ENCODE results near the gene METTL24.

DNA sequence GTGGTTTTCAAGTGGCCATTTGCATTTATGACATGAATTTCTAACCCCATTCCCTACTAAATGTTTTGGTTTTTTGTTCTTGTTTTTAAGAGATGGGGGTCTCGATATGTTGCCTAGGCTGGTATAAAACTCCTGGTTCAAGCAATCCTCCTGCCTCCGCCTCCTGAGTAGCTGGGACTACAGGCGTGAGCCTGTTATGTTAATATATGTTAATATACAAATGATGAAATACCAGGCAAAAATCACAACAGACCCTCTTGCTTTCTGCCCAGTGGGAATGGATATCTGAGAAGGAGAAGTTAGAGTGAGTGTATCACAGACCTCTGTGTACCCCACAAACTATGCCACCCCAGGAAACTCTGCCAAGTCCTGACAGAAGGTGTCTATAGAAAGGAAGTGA is 111.8 kb downstream of the METTL24 start:
- TF ChIP-seq, protein P1, sequence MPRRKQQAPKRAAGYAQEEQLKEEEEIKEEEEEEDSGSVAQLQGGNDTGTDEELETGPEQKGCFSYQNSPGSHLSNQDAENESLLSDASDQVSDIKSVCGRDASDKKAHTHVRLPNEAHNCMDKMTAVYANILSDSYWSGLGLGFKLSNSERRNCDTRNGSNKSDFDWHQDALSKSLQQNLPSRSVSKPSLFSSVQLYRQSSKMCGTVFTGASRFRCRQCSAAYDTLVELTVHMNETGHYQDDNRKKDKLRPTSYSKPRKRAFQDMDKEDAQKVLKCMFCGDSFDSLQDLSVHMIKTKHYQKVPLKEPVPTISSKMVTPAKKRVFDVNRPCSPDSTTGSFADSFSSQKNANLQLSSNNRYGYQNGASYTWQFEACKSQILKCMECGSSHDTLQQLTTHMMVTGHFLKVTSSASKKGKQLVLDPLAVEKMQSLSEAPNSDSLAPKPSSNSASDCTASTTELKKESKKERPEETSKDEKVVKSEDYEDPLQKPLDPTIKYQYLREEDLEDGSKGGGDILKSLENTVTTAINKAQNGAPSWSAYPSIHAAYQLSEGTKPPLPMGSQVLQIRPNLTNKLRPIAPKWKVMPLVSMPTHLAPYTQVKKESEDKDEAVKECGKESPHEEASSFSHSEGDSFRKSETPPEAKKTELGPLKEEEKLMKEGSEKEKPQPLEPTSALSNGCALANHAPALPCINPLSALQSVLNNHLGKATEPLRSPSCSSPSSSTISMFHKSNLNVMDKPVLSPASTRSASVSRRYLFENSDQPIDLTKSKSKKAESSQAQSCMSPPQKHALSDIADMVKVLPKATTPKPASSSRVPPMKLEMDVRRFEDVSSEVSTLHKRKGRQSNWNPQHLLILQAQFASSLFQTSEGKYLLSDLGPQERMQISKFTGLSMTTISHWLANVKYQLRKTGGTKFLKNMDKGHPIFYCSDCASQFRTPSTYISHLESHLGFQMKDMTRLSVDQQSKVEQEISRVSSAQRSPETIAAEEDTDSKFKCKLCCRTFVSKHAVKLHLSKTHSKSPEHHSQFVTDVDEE (CRISPR knock-in tag; IDR thresholded peaks at IDR 0.05): no peak
- TF ChIP-seq ZC3H10 (CRISPR knock-in tag; IDR thresholded peaks at IDR 0.05) (no peak), ZFP30 (CRISPR knock-in tag; IDR thresholded peaks at IDR 0.05) (no peak), PPARA (CRISPR knock-in tag; IDR thresholded peaks at IDR 0.05; ENCODE audit: borderline replicate concordance) (no peak), GLIS3 (CRISPR knock-in tag; IDR thresholded peaks at IDR 0.05) (no peak), ZNF8 (CRISPR knock-in tag; IDR thresholded peaks at IDR 0.05) (no peak), CSDC2 (CRISPR knock-in tag; IDR thresholded peaks at IDR 0.05) (no peak), ZFP3 (CRISPR knock-in tag; IDR thresholded peaks at IDR 0.05) (no peak), ZNF565 (CRISPR knock-in tag; conservative IDR thresholded peaks at IDR 0.05; ENCODE audit: low read depth) (no peak), ESRRG (CRISPR knock-in tag; IDR thresholded peaks at IDR 0.05) (no peak)
- TF ChIP-seq, protein P2, sequence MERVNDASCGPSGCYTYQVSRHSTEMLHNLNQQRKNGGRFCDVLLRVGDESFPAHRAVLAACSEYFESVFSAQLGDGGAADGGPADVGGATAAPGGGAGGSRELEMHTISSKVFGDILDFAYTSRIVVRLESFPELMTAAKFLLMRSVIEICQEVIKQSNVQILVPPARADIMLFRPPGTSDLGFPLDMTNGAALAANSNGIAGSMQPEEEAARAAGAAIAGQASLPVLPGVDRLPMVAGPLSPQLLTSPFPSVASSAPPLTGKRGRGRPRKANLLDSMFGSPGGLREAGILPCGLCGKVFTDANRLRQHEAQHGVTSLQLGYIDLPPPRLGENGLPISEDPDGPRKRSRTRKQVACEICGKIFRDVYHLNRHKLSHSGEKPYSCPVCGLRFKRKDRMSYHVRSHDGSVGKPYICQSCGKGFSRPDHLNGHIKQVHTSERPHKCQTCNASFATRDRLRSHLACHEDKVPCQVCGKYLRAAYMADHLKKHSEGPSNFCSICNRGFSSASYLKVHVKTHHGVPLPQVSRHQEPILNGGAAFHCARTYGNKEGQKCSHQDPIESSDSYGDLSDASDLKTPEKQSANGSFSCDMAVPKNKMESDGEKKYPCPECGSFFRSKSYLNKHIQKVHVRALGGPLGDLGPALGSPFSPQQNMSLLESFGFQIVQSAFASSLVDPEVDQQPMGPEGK (CRISPR knock-in tag; IDR thresholded peaks at IDR 0.05; ENCODE audit: borderline replicate concordance): no peak

Data from SK-N-SH treated with all-trans-retinoic acid at 6 μM for 48 hours (cell line).